ENCODE results near the gene SPINK8.
"Not testable (repeated sequence)": the region's sequence is repeated elsewhere in the genome, so short reads cannot be mapped to it uniquely, and the experiment has no call there.

SPINK8 gene

DNA sequence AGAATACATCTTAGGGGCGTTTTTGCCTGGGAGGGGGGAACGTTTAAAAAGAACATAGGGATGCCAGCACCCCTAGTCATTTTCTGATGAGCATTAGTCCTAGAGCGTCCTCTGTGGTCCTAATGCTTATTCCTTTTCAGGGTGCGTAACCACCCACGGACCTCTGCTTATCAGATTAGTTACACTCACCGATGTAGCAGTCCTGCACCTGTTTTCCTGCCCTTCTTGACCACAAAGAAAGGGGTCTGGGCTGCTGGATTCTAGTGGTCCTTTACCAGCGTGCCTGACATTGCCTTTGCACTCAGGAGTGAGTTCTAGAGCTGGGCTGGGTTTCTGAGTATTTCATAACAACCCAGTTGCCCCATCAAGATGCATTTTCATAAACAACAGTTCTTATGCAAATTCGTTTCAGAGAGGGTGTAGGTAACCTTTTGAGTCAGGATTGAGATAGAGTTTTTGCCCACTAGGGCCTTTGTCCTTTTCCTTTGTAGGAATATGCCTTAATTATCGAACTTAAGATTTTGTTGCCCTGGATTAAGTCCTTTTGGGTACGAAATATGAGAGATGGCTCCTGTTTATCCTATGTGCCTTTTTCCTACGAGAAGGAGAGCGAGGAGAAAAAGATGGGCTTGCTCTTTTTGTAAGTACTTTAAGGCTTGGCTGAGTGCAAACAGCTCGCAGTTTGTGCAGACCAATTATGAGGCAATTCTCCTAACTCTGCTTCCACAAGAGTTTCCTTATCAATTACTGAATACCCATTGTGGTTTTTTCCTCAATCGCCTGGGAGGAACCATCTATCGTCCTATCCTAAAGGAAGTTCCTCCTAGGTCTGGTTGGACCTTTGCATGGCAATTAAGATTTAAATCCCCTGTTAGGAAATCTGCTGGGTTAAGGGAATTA, at the start of gene SPINK8:
SPINK8 (minus strand) TSS at position 316 of the 900 bp plus-strand sequence. CDS start 5,320 bp downstream, outside the sequence.
- DNase-seq: not testable (repeated sequence)

DNA sequence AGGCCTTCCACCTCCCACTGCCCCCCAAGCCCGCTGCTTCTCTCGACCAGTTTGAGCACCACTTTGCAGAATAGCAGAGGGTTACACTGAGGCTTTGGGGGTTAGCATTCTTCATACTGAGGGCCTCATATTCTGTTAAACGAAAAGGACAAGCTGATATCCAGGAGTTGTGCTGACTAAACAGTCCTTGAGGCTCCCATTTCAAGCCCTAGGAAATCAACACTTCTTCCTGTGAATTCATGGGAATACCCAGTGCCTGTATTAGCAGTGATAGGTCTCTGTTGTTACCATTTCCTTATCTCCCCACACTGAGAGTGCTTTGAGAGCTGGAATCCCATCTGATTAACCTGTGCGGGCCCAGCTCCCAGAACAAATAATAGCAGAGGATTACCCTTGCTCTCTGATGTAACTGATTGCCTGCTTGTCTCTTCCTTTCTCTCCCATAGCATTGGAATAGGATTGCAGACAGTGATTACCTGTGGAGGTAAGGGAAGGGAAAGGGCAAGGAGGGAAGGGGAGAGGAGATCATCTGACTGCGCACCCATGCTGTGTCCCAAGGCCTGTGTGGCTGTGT, 39.5 kb upstream of the SPINK8 start:
- no peak for DNase-seq

DNA sequence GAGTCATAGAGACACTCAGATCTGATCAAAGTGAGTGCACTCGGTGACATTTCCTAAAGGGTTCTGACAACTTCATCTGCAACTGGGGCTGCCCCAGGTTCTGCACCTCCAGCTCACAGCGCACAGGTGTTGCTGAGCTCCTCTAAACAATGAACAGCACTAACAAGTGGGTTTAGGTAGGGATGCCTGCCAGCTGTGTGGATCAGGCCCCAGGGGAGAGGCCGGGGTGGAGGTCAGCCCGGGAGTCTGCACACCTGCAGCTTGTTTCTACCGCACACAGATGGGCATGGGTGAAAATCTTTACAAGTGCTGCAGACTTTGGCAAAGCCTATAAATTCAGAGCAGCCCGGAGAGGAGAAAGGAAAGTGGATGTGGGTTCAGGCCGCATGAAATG, 38.9 kb upstream of the SPINK8 start:
- DNase-seq: no peak

DNA sequence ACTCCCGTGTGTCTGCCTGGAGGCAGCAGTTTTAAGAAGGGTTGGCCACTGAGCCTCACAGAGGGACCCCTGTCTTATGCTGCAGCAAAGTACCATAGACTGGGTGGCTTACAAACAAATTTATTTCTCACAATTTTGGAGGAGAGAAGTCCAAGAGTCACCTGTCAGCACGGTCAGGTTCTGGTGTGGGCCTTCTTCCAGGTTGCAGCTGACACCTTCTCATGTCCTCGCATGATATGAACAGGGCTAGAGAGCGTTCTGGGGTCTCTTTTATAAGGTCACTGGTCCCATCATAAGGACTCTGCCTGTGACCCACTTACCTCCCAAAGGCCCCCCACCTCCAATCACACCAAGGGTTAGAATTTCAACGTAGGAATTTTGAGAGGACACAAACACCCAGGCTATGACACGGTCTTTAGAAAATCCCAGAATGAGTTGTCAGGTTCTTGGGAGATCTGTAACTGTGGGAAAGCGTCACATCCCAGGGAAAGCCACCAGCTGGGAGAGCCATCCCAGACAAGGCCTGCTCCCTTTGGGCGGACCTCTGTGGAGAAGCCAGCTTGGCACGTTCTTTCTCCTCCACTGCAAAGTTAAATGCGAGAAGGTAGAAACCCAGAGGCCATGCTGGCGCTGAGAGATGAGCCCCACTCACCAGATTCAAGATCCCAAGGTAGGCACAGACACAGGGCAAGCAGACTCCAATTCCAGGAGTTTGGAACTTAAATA, 38.4 kb upstream of the SPINK8 start, which contains the start of gene FBXW12:
FBXW12 (plus strand) TSS at position 569 of the 726 bp plus-strand sequence. CDS start 549 bp downstream, outside the sequence.
- no peak for DNase-seq

DNA sequence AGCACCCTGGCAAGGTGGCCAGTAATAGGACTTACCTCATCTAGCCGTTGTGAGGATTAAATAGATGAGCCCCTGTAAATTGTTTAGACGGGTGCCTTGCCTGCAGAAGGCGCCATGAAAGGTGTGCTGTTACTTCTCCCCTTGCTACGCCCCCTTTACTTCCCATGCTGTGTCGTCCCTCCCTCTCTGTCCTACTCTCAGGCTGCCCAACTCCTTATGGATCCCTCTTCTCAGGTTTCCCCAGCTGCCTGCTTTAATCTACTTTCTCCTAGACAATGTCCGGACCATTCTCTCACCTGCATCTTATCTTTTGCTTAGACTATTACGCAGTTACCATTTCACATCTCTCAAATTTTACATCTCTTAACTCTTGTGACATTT, 36.9 kb upstream of the SPINK8 start:
- no peak for DNase-seq

DNA sequence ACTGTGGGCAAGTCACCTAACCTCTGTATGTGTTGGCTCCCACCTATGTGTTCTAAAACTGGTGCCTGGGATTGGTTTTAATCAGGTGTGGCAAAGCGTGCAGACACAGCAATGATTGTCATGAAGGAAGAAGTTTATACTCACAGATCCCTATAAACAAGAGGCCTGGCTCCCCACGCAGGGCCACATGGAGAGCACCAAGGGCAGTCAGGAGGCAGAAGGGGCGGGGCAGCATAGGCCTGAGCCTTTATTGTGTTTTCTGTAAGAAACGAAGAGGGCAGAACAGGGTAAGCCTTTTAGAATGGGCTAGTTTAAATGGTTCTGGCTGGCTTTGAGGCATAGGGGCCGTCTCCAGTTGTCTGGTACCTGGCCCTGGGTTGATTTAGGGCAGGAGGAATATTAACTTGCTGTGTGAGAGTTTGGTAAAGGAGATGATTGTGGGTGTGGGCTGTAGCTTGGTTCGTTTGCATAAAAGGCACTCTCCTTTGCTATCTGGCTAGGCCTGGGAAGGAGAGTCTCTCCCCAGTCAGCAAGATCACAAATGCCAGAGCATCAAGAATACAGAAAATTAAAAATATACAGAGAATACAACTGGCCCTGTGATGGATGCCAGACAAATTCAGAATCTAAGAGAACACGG, 36.4 kb upstream of the SPINK8 start:
- DNase-seq: no peak

DNA sequence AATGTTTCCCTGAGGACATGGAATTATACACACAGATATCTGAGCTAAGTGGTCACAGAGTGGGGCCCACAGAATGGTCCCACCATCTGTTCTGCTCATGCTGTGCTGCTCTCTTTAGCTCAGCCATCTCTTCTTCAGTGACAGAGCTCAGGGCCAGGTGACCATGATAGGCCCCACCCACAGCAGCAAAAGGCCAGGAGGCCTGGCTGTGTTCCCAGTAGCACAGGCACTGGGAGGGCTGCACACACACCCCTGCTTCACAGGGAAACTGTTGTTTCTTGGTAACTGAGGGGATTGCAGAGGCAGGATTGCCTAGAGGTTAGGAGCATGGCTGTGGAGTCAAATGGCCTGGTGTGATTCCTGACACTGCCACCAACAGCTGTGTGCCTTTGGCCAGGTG, 33.7 kb upstream of the SPINK8 start:
- no peak for DNase-seq

DNA sequence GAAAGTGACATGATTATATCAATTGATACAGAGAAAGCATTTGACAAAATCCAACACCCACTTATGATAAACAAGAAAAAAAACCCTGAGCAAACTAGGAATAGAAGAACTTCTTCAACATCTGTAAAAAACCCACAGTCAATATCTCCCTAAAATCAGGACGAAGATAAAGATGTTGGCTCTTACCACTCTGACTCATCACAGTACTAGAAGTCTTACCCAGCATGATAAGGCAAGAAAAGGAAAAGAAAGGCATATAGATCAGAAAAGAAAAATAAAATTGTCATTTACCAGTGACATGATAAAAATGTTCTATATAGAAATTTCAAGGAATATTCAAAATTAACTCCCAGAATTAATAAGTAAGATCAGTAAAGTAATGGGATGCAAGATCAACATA, 31.4 kb upstream of the SPINK8 start:
- DNase-seq: no peak

DNA sequence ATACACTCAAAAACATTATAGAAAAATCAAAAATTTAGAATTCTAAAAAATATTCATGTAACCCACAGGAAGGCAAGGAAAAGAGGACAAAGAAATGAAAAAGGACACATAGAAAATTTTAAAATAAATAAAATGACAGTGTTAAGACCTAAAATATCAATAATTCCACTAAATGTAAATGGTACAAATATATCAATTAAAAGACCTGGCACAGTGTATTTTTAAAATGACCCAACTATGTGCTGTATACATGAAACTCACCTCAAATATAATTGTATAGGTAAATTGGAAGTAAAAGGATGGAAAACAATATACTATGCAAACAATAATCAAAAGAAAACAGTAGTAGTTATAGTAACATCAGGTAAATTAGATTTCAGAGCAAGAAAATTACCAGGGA, 28.5 kb upstream of the SPINK8 start:
- no peak for DNase-seq

DNA sequence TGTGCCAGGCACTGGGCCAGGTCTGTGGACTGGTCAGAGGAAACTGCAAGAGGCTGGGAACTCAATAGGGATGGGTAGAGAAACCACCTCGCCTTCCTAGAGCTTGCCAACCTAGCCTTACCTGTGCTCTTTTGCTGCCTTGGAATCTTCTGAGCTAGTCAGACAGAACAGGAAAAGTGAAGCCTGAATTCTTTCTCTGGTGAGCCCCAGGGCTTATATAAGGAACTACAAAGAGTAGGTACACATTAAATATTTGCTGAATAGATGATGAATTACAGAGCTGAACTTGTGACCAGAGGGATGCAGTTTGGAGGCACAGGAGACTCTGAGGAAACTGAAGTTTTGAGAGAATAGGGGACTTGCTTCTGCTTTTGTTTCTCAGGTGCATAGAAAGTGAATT, 23.0 kb upstream of the SPINK8 start:
- no peak for DNase-seq

DNA sequence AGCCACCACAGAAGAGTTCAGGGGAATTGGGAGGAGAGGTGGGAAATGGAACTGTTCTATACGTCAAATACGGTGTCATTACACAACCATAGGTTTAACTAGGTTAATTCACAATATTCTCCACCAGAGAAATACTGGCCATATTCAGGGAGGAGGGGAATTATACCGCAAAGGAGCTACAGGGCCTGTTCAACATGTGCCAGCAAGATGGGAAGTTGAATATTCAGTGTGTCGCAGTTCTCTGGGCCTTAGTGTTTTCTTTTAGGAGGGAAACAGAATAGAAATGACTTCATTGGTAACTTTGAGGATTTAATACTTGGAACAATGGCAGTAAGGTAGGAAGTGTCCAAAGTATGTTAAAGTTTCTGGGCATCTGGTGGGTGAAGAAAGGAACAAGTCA, 20.5 kb upstream of the SPINK8 start:
- no peak for DNase-seq

DNA sequence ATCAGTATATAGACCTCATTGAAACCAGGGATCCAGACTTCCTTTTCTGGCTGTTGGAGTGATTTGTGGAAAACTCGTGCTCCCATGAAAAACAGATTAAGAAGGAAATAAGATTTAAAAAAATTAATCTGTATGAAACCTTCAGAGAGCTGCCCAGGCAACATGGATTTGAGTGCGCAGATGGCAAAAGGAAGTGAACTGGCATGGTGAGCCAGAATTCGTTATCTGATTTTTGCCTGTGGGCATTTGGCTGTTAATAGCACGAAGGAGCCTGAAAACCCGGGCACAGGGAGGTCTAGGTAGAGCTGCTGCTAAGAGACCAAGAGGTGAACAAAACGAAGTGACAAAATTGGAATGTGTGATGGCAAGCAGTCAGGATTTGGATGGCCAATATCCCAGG, 19.1 kb upstream of the SPINK8 start:
- DNase-seq: no peak

DNA sequence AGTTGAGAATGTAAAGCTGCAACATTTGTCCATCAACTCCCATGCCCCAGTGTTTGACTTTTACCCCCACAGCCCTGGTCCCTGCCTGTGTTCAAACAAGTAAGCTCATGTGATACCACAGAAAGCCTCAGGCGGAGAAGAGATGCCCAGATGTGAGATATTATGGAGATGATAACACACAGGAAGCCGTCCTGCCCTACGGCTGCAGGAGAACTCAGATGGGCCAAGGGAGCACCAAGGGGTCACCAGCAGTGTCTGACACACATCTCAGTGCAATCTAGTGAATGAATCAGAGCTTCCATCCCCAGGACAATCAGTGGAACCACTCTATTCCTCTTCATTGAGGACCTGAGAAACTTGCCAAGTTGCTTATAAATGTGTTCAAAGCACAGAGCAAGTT, 14.0 kb upstream of the SPINK8 start:
- DNase-seq: no peak

DNA sequence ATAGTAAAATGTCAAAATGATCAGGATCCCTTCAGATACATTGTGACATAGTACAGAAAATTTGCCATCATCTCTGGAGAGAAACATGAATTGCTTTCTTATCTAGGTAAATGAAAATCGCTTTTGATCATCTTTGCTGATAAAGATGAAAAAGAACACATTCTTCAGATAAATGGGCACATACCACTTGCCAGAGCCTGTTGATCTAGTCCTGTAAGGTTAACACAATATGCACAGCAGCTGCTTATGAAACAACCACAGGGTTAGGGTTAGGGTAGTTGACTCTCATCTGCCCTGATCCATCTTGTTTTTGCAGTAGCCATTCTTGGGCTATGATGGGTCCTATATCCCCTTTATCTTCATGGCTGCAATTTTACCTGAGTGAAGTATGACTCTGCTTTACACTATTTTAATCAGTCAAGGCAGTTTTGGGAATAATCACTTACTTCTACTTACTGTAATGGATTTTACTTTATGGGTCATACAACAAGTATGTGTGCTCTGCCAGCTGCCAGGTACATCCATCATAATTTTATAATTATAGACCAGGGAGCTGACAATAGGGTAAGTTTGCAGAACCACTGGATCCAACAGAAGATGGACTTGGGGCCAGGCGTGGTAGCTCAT, 12.6 kb upstream of the SPINK8 start:
- no peak for DNase-seq

DNA sequence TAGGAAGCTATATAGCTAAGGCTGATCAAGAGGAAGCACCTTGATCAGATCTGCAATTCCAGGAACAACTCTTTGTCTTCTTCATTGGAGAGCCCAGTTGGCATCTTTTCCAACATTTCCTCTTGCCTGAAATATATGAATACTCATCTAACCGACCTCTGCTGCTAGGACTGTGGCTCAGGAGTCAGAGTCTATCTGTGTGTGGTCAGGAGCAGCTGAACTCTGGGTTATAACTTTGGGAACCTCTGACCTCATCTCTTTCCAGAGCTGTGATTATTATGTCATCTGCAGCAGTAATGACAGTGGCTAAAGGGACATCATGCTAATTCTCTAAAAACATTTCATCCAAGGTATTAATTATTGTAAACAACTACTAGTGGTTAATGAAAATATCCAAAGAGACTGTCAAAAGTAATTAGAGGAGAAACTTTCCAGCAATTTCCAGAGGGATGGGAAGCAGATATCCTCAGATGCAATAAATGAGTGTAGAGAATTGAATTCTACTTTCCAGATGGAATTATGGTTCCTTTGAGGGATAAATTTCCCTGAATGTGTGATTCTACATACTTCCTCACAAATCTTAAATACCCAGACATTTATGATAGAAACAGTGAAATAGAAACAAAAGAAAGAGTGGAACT, 11.5 kb upstream of the SPINK8 start:
- no peak for DNase-seq

DNA sequence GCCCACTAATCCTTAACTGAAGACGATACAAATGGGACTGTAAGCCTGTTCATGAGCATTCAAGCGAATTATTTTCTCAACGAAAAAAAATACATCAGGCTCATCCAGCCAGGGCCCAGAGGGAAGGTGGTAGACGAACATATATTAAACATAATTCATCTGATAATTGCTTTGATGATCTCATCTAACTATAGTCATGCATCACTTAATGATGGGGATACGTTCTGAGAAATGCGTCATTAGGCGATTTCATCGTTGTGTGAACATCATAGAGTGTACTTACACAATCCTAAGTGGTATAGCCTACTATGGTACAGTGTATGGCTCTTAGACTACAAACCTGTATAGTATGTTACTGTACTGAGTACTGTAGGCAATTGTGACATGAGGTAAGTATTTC, 10.0 kb upstream of the SPINK8 start:
- DNase-seq: no peak

DNA sequence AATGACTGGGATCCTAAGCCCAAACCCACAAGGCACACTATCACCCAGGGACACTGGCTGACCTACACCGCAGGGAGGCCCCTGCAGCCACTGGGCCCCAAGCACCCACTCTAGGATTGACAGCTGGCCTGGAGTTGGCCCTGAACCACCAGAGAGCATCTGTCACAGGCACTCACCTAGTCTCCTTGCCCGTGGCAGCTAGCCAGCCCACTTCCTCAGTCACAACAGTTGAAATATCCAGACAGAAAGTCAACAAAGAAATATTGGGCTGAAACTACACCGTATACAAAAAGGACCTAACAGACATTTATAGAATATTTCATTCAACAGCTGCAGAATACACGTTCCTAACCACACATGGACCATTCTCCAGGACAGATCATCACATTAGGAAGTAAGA, 5.2 kb upstream of the SPINK8 start:
- DNase-seq: no peak

DNA sequence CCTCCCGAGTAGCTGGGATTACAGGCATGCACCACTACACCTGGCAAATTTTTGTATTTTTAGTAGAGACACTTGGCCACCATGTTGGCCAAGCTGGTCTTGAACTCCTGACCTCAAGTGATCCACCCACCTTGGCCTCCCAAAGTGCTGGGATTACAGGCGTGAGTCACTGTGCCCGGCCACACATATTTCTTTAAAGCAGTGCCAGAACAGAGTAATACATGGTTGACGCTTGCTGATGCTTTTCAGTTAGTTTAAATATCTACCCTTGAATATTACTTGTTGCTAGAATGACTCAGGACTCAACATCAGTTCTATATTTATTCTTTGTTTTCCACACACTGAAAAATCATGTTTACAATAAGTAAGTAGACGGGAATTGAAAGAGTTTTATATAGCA, 4.1 kb upstream of the SPINK8 start:
- not testable (repeated sequence) for DNase-seq

DNA sequence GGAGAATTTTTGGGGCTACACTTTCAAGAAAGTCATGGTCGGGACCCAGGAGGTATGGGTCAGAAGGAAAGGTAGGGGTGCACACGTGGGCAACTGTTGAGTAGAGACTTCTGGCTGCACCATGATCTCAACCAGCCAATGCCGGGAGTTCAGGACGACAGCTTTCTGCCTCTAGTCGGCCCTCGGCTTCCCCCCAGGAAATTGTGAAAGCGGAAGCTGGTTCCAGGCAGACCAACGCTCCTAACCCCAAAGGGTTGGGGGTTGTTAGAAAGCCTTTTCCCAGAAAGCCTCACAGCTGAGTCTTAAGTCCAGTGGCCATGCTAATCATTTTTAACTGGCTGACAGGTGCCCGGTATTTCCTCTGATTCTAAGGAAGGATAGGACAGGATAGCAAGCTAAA, 1.8 kb upstream of the SPINK8 start:
- DNase-seq: not testable (repeated sequence)

DNA sequence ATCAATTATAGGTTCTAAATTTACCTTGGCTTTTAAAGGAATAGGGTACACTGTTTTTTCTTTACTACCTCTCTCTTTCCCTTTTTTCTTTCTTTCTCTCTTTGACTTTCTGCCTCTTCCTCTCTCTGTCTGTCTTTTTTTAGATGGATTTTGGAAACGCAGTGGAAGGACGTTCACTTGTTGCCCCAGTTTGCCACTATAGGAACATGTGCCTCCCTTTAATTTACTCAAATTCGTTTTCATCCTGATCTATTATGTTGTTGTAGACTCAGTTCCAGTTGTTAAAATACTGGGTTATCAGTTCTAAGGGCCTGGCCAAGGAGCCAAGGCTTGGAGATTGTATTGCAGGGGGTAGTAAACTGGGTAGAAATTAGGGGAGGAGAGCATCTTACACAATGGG, 1.1 kb upstream of the SPINK8 start:
- DNase-seq: no peak

DNA sequence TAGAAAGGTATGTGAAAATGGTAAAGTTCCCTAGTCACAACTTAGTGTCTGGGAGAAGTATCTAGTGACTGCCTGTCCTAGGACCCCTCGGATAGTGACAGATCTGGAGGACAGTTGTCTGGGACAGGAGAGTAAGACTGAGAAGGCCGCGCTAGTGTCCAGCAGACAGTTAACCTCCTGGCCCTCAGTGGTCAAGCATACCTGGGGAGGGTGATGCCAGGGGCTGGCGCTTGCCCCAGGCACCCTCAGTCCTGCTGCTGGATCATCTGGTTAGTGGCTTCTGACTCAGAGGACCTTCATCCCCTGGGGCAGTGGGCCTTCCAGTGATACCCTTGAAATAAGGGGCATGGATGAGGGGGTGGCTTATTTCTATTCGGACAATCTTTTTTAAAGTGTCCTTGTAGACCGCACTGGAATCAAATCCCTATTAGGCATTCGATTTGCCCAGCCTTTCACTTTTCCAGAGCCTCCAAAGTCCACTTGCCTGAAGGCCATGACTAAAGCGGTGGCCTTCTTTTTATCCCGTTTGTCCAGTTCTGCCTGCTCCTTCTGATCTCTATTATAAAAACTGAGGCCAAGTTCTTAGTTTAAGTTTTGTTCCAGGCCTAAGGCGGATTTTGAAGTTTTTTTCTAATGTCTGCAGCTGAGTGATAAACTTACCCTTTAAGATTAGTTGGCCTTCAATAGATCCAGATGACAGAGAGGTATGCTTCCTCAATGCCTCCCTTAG, 1.6 kb downstream of the SPINK8 start:
- DNase-seq: not testable (repeated sequence)

DNA sequence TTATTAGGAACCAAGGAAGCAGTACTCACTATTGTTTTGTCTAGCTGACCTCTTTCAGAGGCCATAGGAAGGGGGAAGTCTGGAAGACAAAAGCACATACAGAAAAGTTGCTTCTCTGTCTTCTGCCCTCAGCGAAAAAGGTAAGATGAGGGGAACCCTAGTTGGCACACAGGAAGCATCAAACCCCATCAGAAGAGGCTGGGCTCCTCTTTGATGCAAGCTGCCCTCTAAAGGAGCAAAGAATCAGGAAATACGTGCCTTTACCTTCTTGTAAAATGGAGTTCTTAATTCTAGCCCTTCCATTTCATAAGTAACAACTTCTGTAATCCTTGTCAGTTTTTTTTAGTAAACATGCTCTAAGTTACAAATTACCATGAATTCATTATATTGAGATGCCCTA, 12.5 kb downstream of the SPINK8 start:
- no peak for DNase-seq

All from stimulated activated CD4-positive, alpha-beta T cell treated with anti-CD3 and anti-CD28 coated beads, Interleukin-2, amount 100 ng/mL, for 24 hours (primary cell).